Keratinocyte (primary cell): ENCODE results near the gene CDC40. TPM values are rescaled to one million over a fixed set of nuclear protein-coding genes. Genes with fewer than 3 reads are reported as not detected.

Source experiments
- DNase-seq: peaks from one replicate; pipeline ENCODE4 v3.0.0-alpha.2; 2011; ENCODE audit warnings: low read depth, missing footprints, low spot score
- FAIRE-seq: peaks from 2 replicates; lab custom pipeline; 2011; peaks lifted over from hg19 to GRCh38; lab: Jason Lieb, UNC
- H2AFZ ChIP-seq: 2 replicates; pipeline ENCODE4 v1.6.0; 2012; ENCODE audit warnings: low read length, control low read depth, inconsistent platforms; ENCODE audit not compliant: control insufficient read depth
- H3K27ac ChIP-seq: 2 replicates; pipeline ENCODE4 v1.5.1; 2011; ENCODE audit warnings: low read length; ENCODE audit not compliant: control insufficient read depth, insufficient read depth
- H3K27me3 ChIP-seq: 3 replicates; pipeline ENCODE4 v1.6.0; 2011; ENCODE audit warnings: low read length; ENCODE audit not compliant: control insufficient read depth, insufficient read depth; ENCODE audit errors: extremely low read depth
- H3K36me3 ChIP-seq, 2 experiments: 2 replicates in 1 of 2; 3 replicates in 1 of 2; pipeline ENCODE4 v1.5.1; 2011; ENCODE audit warnings: low read length in 2 of 2, mild to moderate bottlenecking in 1 of 2; ENCODE audit not compliant: control insufficient read depth in 2 of 2, insufficient read depth in 2 of 2; ENCODE audit errors: extremely low read depth in 1 of 2
- H3K4me1 ChIP-seq: 3 replicates; pipeline ENCODE4 v1.5.1; 2011; ENCODE audit warnings: low read length; ENCODE audit not compliant: control insufficient read depth, insufficient read depth; ENCODE audit errors: extremely low read depth
- H3K4me2 ChIP-seq: 3 replicates; pipeline ENCODE4 v1.6.0; 2011; ENCODE audit warnings: low read depth, low read length; ENCODE audit not compliant: control insufficient read depth, insufficient read depth; ENCODE audit errors: extremely low read depth
- H3K4me3 ChIP-seq, 3 experiments: fragments of 200-600 bp in 1 of 3; sonication (generic) in 1 of 3; 2 replicates in 2 of 3; 3 replicates in 1 of 3; pipeline ENCODE4 v1.5.1; 2011 to 2016; ENCODE audit warnings: low read length in 3 of 3, mild to moderate bottlenecking in 3 of 3, control low read depth in 2 of 3, inconsistent platforms in 1 of 3, low read depth in 1 of 3, mixed read lengths in 1 of 3, mixed run types in 1 of 3, moderate library complexity in 1 of 3; ENCODE audit not compliant: control insufficient read depth in 2 of 3, insufficient read depth in 2 of 3; ENCODE audit errors: extremely low read depth in 1 of 3
- H3K79me2 ChIP-seq: 2 replicates; pipeline ENCODE4 v1.6.0; 2012; ENCODE audit warnings: low read length; ENCODE audit not compliant: control insufficient read depth, insufficient read depth
- H3K9ac ChIP-seq: 3 replicates; pipeline ENCODE4 v1.6.0; 2011; ENCODE audit warnings: low read length; ENCODE audit not compliant: control insufficient read depth, insufficient read depth; ENCODE audit errors: extremely low read depth
- H3K9me1 ChIP-seq: 3 replicates; pipeline ENCODE4 v1.6.0; 2011; ENCODE audit warnings: low read length; ENCODE audit not compliant: control insufficient read depth, insufficient read depth; ENCODE audit errors: extremely low read depth
- H3K9me3 ChIP-seq: 2 replicates; pipeline ENCODE4 v1.5.1; 2012; ENCODE audit warnings: low read depth, low read length; ENCODE audit not compliant: control insufficient read depth
- H4K20me1 ChIP-seq: 3 replicates; pipeline ENCODE4 v1.6.0; 2011; ENCODE audit warnings: low read length; ENCODE audit not compliant: control insufficient read depth, insufficient read depth; ENCODE audit errors: extremely low read depth
- CTCF ChIP-seq, 3 experiments: IDR thresholded peaks in 1 of 3; conservative IDR thresholded peaks in 1 of 3; optimal IDR thresholded peaks in 1 of 3; 2 replicates in 2 of 3; 3 replicates in 1 of 3; pipeline versions ENCODE3 to v1.5.1; 2011; ENCODE audit warnings: low read length in 3 of 3, mild to moderate bottlenecking in 3 of 3, moderate library complexity in 2 of 3, control low read depth in 1 of 3, inconsistent platforms in 1 of 3; ENCODE audit not compliant: insufficient read depth in 2 of 3; ENCODE audit errors: extremely low read depth in 1 of 3
- EZH2 ChIP-seq: IDR thresholded peaks from one replicate; pipeline ENCODE4 v1.6.1; 2012; ENCODE audit warnings: inconsistent platforms, mild to moderate bottlenecking, low read length, moderate library complexity
- dilution Hi-C: fragments of 300-500 bp; cut with MboI; formaldehyde crosslinking; loops from one replicate; pipeline ENCODE4 v1.7.0; 2020; ENCODE audit warnings: low sequenced_read_pairs; ENCODE audit not compliant: extremely low pct_ligation_motif_present
- polyA plus RNA-seq, 5 experiments: library from polyadenylated mRNA; depleted of rRNA in 3 of 5; stranded (reverse) in 3 of 5; stranded (forward) in 1 of 5; unstranded in 1 of 5; fragments of >200 nt; gene quantifications; 1 replicate in 1 of 5; 2 replicates in 3 of 5; 3 replicates in 1 of 5; pipeline versions ENCODE4 v1.2.1 to v1.2.3, GENCODE V29; 2011 to 2012; ENCODE audit warnings: missing spikeins in 2 of 5, low read depth in 1 of 5, low replicate concordance in 1 of 5

Gene CDC40
- polyA plus RNA-seq, 1 donor (not counting 4 experiments of a cell fraction or from before 2014, with no cell fraction given): 15.8 TPM

- no peaks in the 10 kb centered on the region for H3K9me3 ChIP-seq
Observed at GRCh38 chr6:110256366-110256765, 76.1 kb downstream of the CDC40 start.

GRCh38 chr6:110265273-110265672, 85.0 kb downstream of the CDC40 start:
- Histone ChIP-seq H4K20me1 (no peaks in the 10 kb centered on the region), H3K4me2 (no peak overlapping the region), H3K27me3 (no peaks in the 10 kb centered on the region), H3K4me1 (no peaks in the 10 kb centered on the region), H3K79me2 (no peaks in the 10 kb centered on the region), H3K9me1 (no peaks in the 10 kb centered on the region), H3K9ac (no peak overlapping the region), H3K4me3 (no peak overlapping the region), H3K36me3 (no peaks in the 10 kb centered on the region), H3K9me3 (no peaks in the 10 kb centered on the region), H2AFZ (no peak overlapping the region), H3K27ac (no peak overlapping the region)
- FAIRE-seq (no peak), DNase-seq (no peak)
- dilution Hi-C loops: no loop called here
- TF ChIP-seq EZH2: no peak
- no peak for TF ChIP-seq CTCF (optimal IDR thresholded peaks at IDR 0.05 in 1 of 3, IDR thresholded peaks at IDR 0.05 in 1 of 3, conservative IDR thresholded peaks at IDR 0.05 in 1 of 3; ENCODE audit: extremely low read depth in 1 of 3, insufficient read depth in 2 of 3, low read length in 3 of 3)

More at GRCh38 chr6:110256366-110256765, 76.1 kb downstream of the CDC40 start:
- Histone ChIP-seq H3K36me3 (no peaks in the 10 kb centered on the region), H3K4me2 (no peak overlapping the region), H3K4me3 (no peak overlapping the region), H3K27me3 (no peaks in the 10 kb centered on the region), H3K27ac (no peak overlapping the region), H3K4me1 (no peaks in the 10 kb centered on the region), H2AFZ (no peak overlapping the region), H3K9me1 (no peaks in the 10 kb centered on the region), H3K9ac (no peak overlapping the region), H3K79me2 (no peaks in the 10 kb centered on the region), H4K20me1 (no peaks in the 10 kb centered on the region)
- dilution Hi-C loops: no loop called here
- DNase-seq (no peak), FAIRE-seq (no peak)
- no peak for TF ChIP-seq EZH2

- H4K20me1 ChIP-seq: no peaks in the 10 kb centered on the region
- H3K27ac ChIP-seq: no peak overlapping the region
- no peak overlapping the region for H2AFZ ChIP-seq
- dilution Hi-C loops: no loop called here
- no peak overlapping the region for H3K4me3 ChIP-seq
- H3K9ac ChIP-seq: no peak overlapping the region
- no peak overlapping the region for H3K4me2 ChIP-seq
- TF ChIP-seq CTCF (optimal IDR thresholded peaks at IDR 0.05 in 1 of 3, IDR thresholded peaks at IDR 0.05 in 1 of 3, conservative IDR thresholded peaks at IDR 0.05 in 1 of 3; ENCODE audit: extremely low read depth in 1 of 3, insufficient read depth in 2 of 3, low read length in 3 of 3) (no peak), EZH2 (no peak)
- no peak for DNase-seq
- H3K9me1 ChIP-seq: no peaks in the 10 kb centered on the region
- no peaks in the 10 kb centered on the region for H3K27me3 ChIP-seq
- H3K36me3 ChIP-seq: no peaks in the 10 kb centered on the region
- FAIRE-seq: no peak
- H3K4me1 ChIP-seq: no peaks in the 10 kb centered on the region
- H3K9me3 ChIP-seq: no peaks in the 10 kb centered on the region
- H3K79me2 ChIP-seq: no peaks in the 10 kb centered on the region
Observed at GRCh38 chr6:110266996-110267395, 86.8 kb downstream of the CDC40 start.
